ENCODE measurements around the gene TMPRSS3.
"Not testable (repeated sequence)": the region's sequence is repeated elsewhere in the genome, so short reads cannot be mapped to it uniquely, and the experiment has no call there.

The TMPRSS3 gene

DNA sequence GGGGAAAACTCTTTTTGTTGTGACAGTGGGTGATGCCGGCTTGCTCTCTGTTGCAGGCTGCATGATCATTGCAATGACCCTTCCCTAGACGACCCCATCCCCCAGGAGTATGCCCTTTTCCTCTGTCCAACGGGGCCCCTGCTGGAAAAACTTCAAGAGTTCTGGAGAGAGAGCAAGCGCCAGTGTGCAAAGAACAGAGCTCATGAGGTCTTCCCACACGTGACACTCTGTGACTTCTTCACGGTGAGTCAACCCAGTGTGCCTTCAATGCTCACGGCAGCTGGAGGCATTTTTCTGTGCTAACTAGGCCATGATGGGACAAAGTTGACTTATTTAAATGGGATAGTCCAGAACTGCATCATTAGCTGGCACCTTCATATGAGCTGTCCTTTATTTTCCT is 13.5 kb upstream of the TMPRSS3 start:
- no peak overlapping the region for H3K4me3 ChIP-seq (ENCODE audit: insufficient read depth, low read length, poor library complexity, severe bottlenecking)
- no peaks in the 10 kb centered on the region for H3K9me2 ChIP-seq (replicated peaks; ENCODE audit: insufficient read depth, low read length)
- H3K79me2 ChIP-seq (ENCODE audit: insufficient read depth, low read length): no peaks in the 10 kb centered on the region
- H3K9me3 ChIP-seq (ENCODE audit: insufficient read depth, low read length): no peaks in the 10 kb centered on the region
- no peak overlapping the region for H3K9ac ChIP-seq (ENCODE audit: low read length)
- no peaks in the 10 kb centered on the region for H3F3A ChIP-seq (ENCODE audit: insufficient read depth)
- H3K27me3 ChIP-seq (ENCODE audit: low read length): no peaks in the 10 kb centered on the region
- H2AFZ ChIP-seq (ENCODE audit: low read depth, low read length, severe bottlenecking): no peak overlapping the region
- no peak overlapping the region for H3K4me2 ChIP-seq (ENCODE audit: low read depth, low read length, poor library complexity, severe bottlenecking)
- TF ChIP-seq EZH2phosphoT487 (conservative IDR thresholded peaks at IDR 0.05; ENCODE audit: low read length): no peak
- TF ChIP-seq, protein P1, sequence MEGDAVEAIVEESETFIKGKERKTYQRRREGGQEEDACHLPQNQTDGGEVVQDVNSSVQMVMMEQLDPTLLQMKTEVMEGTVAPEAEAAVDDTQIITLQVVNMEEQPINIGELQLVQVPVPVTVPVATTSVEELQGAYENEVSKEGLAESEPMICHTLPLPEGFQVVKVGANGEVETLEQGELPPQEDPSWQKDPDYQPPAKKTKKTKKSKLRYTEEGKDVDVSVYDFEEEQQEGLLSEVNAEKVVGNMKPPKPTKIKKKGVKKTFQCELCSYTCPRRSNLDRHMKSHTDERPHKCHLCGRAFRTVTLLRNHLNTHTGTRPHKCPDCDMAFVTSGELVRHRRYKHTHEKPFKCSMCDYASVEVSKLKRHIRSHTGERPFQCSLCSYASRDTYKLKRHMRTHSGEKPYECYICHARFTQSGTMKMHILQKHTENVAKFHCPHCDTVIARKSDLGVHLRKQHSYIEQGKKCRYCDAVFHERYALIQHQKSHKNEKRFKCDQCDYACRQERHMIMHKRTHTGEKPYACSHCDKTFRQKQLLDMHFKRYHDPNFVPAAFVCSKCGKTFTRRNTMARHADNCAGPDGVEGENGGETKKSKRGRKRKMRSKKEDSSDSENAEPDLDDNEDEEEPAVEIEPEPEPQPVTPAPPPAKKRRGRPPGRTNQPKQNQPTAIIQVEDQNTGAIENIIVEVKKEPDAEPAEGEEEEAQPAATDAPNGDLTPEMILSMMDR (IDR thresholded peaks at IDR 0.05; ENCODE audit: insufficient read depth, low read length, poor library complexity, severe bottlenecking): no peak
- H4K20me1 ChIP-seq (ENCODE audit: low read depth, low read length): no peaks in the 10 kb centered on the region
- H3K27ac ChIP-seq (ENCODE audit: low read depth, low read length): no peak overlapping the region
- H3K36me3 ChIP-seq (ENCODE audit: low read length): no peaks in the 10 kb centered on the region

DNA sequence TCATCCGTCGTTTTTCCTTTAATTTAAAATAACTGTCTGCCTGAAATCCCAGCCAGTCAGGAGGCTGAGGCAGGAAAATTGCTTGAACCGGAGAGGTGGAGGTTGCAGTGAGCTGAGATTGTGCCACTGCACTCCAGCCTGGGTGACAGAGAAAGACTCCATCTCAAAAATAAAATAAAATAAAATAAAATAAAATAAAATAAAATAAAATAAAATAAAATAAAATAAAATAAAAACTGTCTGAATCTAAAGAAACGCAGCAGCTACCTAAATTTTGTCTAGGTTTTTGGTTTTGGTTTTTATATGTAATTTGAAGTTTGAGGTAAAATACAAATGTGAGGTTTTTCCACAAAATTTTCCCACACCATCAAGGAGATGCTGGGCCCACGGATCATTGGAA is 12.9 kb upstream of the TMPRSS3 start:
- not testable (repeated sequence) for H4K20me1 ChIP-seq (ENCODE audit: low read depth, low read length); H3F3A ChIP-seq (ENCODE audit: insufficient read depth); H3K4me2 ChIP-seq (ENCODE audit: low read depth, low read length, poor library complexity, severe bottlenecking)

DNA sequence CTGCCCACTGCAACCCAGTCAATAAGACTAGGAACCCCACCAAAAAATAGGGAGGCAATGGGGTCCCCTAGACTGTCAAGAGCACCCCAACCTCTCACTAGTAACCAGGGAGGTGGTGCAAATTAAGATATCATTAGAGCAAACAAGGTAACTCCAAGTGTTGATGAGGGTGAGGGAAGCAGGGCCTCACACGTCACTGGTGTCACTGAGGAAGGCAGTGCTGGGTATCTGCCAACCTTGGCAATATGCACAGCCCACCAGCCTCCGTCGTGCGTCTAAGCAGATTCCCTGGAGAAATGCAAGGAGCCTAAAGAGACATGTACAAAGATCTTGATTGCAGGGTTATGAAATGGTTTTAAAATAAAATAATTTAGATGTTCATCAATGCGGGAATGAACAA is 11.6 kb upstream of the TMPRSS3 start:
- Histone ChIP-seq H4K20me1 (ENCODE audit: low read depth, low read length) (no peaks in the 10 kb centered on the region), H3F3A (ENCODE audit: insufficient read depth) (no peaks in the 10 kb centered on the region), H3K4me2 (ENCODE audit: low read depth, low read length, poor library complexity, severe bottlenecking) (no peak overlapping the region), H3K9me3 (ENCODE audit: insufficient read depth, low read length) (no peaks in the 10 kb centered on the region), H2AFZ (ENCODE audit: low read depth, low read length, severe bottlenecking) (no peak overlapping the region), H3K79me2 (ENCODE audit: insufficient read depth, low read length) (no peaks in the 10 kb centered on the region), H3K36me3 (ENCODE audit: low read length) (no peaks in the 10 kb centered on the region), H3K9ac (ENCODE audit: low read length) (no peak overlapping the region), H3K4me3 (ENCODE audit: insufficient read depth, low read length, poor library complexity, severe bottlenecking) (no peak overlapping the region), H3K9me2 (replicated peaks; ENCODE audit: insufficient read depth, low read length) (no peaks in the 10 kb centered on the region), H3K27ac (ENCODE audit: low read depth, low read length) (no peak overlapping the region), H3K27me3 (ENCODE audit: low read length) (no peaks in the 10 kb centered on the region)
- TF ChIP-seq EZH2phosphoT487 (conservative IDR thresholded peaks at IDR 0.05; ENCODE audit: low read length): no peak
- TF ChIP-seq, protein P1 (IDR thresholded peaks at IDR 0.05; ENCODE audit: insufficient read depth, low read length, poor library complexity, severe bottlenecking): no peak

More for the DNA sequence above, 12.9 kb upstream of the TMPRSS3 start:
- H2AFZ ChIP-seq (ENCODE audit: low read depth, low read length, severe bottlenecking); H3K36me3 ChIP-seq (ENCODE audit: low read length); H3K27ac ChIP-seq (ENCODE audit: low read depth, low read length); H3K4me3 ChIP-seq (ENCODE audit: insufficient read depth, low read length, poor library complexity, severe bottlenecking); H3K9me2 ChIP-seq (replicated peaks; ENCODE audit: insufficient read depth, low read length); H3K79me2 ChIP-seq (ENCODE audit: insufficient read depth, low read length); H3K9ac ChIP-seq (ENCODE audit: low read length); H3K27me3 ChIP-seq (ENCODE audit: low read length); H3K9me3 ChIP-seq (ENCODE audit: insufficient read depth, low read length): not testable (repeated sequence)

DNA sequence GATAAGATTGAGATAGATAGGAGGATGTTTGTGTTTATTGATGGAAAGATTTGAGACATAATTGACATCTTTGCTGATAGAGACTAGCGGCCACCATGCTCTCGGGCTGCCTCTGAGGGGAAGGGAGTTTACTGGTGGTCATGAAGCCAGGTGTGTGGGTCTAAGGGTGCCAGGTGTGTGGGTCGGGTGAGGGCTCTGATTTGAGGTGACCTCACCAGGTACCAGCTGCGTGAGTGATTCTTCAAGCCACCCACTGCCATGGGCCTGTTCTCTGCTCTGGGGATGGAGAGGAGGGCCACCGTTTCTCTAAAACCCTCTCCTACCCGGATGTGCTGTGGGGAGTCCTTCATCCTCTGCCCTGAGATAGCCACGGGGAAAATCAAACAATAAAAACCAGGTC is 11.0 kb upstream of the TMPRSS3 start:
- no peak overlapping the region for H3K4me2 ChIP-seq (ENCODE audit: low read depth, low read length, poor library complexity, severe bottlenecking)
- H3K9ac ChIP-seq (ENCODE audit: low read length): no peak overlapping the region
- H3K9me2 ChIP-seq (replicated peaks; ENCODE audit: insufficient read depth, low read length): no peaks in the 10 kb centered on the region
- H2AFZ ChIP-seq (ENCODE audit: low read depth, low read length, severe bottlenecking): no peak overlapping the region
- H3K27ac ChIP-seq (ENCODE audit: low read depth, low read length): no peak overlapping the region
- H3K36me3 ChIP-seq (ENCODE audit: low read length): no peaks in the 10 kb centered on the region
- TF ChIP-seq, protein P1 (IDR thresholded peaks at IDR 0.05; ENCODE audit: insufficient read depth, low read length, poor library complexity, severe bottlenecking): no peak
- no peaks in the 10 kb centered on the region for H4K20me1 ChIP-seq (ENCODE audit: low read depth, low read length)
- no peaks in the 10 kb centered on the region for H3K27me3 ChIP-seq (ENCODE audit: low read length)
- H3K4me3 ChIP-seq (ENCODE audit: insufficient read depth, low read length, poor library complexity, severe bottlenecking): no peak overlapping the region
- no peaks in the 10 kb centered on the region for H3K79me2 ChIP-seq (ENCODE audit: insufficient read depth, low read length)
- H3F3A ChIP-seq (ENCODE audit: insufficient read depth): no peaks in the 10 kb centered on the region
- H3K9me3 ChIP-seq (ENCODE audit: insufficient read depth, low read length): no peaks in the 10 kb centered on the region

Data from SU-DHL-6 (cell line).